ENCODE data around the gene SNX5. TPM values are rescaled to one million over a fixed set of nuclear protein-coding genes. Genes with fewer than 3 reads are reported as not detected.

The SNX5 gene
- total RNA-seq, 1 experiment from 2014 or later: 159 TPM

- peak overlapping the region; percentile 20; the same call in 1 of the 2 replicates for H3K4me2 ChIP-seq (ENCODE audit: low read length)
- CTCF ChIA-PET: interaction anchor here (0.7 kb wide), 1 partner anchor 358 kb away, joined by 3 read pairs; no protein-coding TSS in a partner anchor
- H3K79me2 ChIP-seq (ENCODE audit: insufficient read depth, low read length): no peaks in the 10 kb centered on the region
- no peaks in the 10 kb centered on the region for H3K27me3 ChIP-seq (ENCODE audit: insufficient read depth, low read length)
- peak; percentile 26 for DNase-seq (ENCODE audit: low read depth, low spot score)
- no peak overlapping the region for H3K4me3 ChIP-seq (replicated peaks in 1 of 2; ENCODE audit: low read depth in 1 of 2, low read length in 2 of 2)
- peak; percentile 76 for ATAC-seq
- peak overlapping the region; percentile 80 for H2AFZ ChIP-seq (ENCODE audit: low read depth, low read length, poor library complexity, severe bottlenecking)
- BruUV-seq (replicated peaks): no TSS peak
- peaks cover 0 to 6% of the 10 kb centered on the region in 2 experiments; a peak in 2 of 4 replicates for H3K4me1 ChIP-seq (ENCODE audit: control insufficient read depth in 1 of 2, insufficient read depth in 2 of 2, low read length in 2 of 2)
- TF ChIP-seq ZNF274 (IDR thresholded peaks at IDR 0.05; ENCODE audit: low read depth, low read length): no peak
- TF ChIP-seq RAD21 (IDR thresholded peaks at IDR 0.05; ENCODE audit: low read depth): peak; percentile 85
- TF ChIP-seq, protein P1, sequence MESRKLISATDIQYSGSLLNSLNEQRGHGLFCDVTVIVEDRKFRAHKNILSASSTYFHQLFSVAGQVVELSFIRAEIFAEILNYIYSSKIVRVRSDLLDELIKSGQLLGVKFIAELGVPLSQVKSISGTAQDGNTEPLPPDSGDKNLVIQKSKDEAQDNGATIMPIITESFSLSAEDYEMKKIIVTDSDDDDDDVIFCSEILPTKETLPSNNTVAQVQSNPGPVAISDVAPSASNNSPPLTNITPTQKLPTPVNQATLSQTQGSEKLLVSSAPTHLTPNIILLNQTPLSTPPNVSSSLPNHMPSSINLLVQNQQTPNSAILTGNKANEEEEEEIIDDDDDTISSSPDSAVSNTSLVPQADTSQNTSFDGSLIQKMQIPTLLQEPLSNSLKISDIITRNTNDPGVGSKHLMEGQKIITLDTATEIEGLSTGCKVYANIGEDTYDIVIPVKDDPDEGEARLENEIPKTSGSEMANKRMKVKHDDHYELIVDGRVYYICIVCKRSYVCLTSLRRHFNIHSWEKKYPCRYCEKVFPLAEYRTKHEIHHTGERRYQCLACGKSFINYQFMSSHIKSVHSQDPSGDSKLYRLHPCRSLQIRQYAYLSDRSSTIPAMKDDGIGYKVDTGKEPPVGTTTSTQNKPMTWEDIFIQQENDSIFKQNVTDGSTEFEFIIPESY (IDR thresholded peaks at IDR 0.05; ENCODE audit: extremely low read depth, insufficient replicate concordance, low read length): no peak
- TF ChIP-seq, protein P2, sequence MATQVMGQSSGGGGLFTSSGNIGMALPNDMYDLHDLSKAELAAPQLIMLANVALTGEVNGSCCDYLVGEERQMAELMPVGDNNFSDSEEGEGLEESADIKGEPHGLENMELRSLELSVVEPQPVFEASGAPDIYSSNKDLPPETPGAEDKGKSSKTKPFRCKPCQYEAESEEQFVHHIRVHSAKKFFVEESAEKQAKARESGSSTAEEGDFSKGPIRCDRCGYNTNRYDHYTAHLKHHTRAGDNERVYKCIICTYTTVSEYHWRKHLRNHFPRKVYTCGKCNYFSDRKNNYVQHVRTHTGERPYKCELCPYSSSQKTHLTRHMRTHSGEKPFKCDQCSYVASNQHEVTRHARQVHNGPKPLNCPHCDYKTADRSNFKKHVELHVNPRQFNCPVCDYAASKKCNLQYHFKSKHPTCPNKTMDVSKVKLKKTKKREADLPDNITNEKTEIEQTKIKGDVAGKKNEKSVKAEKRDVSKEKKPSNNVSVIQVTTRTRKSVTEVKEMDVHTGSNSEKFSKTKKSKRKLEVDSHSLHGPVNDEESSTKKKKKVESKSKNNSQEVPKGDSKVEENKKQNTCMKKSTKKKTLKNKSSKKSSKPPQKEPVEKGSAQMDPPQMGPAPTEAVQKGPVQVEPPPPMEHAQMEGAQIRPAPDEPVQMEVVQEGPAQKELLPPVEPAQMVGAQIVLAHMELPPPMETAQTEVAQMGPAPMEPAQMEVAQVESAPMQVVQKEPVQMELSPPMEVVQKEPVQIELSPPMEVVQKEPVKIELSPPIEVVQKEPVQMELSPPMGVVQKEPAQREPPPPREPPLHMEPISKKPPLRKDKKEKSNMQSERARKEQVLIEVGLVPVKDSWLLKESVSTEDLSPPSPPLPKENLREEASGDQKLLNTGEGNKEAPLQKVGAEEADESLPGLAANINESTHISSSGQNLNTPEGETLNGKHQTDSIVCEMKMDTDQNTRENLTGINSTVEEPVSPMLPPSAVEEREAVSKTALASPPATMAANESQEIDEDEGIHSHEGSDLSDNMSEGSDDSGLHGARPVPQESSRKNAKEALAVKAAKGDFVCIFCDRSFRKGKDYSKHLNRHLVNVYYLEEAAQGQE (IDR thresholded peaks at IDR 0.05; ENCODE audit: low read depth): no peak
- no peak for TF ChIP-seq JUND (IDR thresholded peaks at IDR 0.05)
- TF ChIP-seq TCF7L2 (IDR thresholded peaks at IDR 0.05; ENCODE audit: borderline replicate concordance, extremely low read depth, insufficient read depth, insufficient read length): no peak
- peak; percentile 81 to 96 (median 92) for TF ChIP-seq CTCF (IDR thresholded peaks at IDR 0.05 in 2 of 3, conservative IDR thresholded peaks at IDR 0.05 in 1 of 3; ENCODE audit: borderline replicate concordance in 1 of 3, insufficient read depth in 1 of 3, low read depth in 2 of 3, low read length in 2 of 3)
- no peak for TF ChIP-seq SIN3A (IDR thresholded peaks at IDR 0.05; ENCODE audit: low read depth)
- no peak for TF ChIP-seq YY1 (IDR thresholded peaks at IDR 0.05; ENCODE audit: extremely low read depth, insufficient replicate concordance, low read depth, low read length)
- H3K9me2 ChIP-seq (ENCODE audit: insufficient read depth): no peaks in the 10 kb centered on the region
- intact Hi-C loops (cut with micrococcal nuclease): loop anchor here (1.0 to 10.0 kb wide), 4 partner anchors 279 to 491 kb away; partner anchors contain the start of gene BFSP1
- POLR2A ChIA-PET: no interaction called here
- no peaks in the 10 kb centered on the region for H4K20me1 ChIP-seq (ENCODE audit: insufficient read depth)
- H3K9ac ChIP-seq (ENCODE audit: low read length): no peak overlapping the region
- H3K36me3 ChIP-seq (ENCODE audit: control insufficient read depth in 1 of 2, insufficient read depth in 2 of 2, low read length in 2 of 2): no peaks in the 10 kb centered on the region
- RAD21 ChIA-PET (ENCODE audit: low non-redundant PET in 1 of 2, low total read pairs in 2 of 2, uncharacterized antibody in 2 of 2, unreplicated experiment in 2 of 2): no interaction called here
- no peak overlapping the region for H3K27ac ChIP-seq (ENCODE audit: low read depth, low read length)
- H3K9me3 ChIP-seq (ENCODE audit: control insufficient read depth in 1 of 2, insufficient read depth in 1 of 2, low read depth in 1 of 2, low read length in 2 of 2): no peaks in the 10 kb centered on the region
Measured at GRCh38 chr20:17995967-17996819, 27.6 kb upstream of the SNX5 start.

Measured in HCT116 (cell line).